Left ventricle myocardium inferior (tissue), 1 donor: ENCODE measurements around the gene SUMO1. TPM values are rescaled to one million over a fixed set of nuclear protein-coding genes. Genes with fewer than 3 reads are reported as not detected.

Experiments
- DNase-seq: peaks from one replicate; pipeline ENCODE4 v3.0.0-alpha.2; 2020
- H3K27ac ChIP-seq: fragments of 200-600 bp; replicated peaks from 2 replicates; pipeline ENCODE4 v1.8.0; 2021
- H3K27me3 ChIP-seq: fragments of 200-600 bp; 2 replicates; pipeline ENCODE4 v1.8.0; 2021; ENCODE audit warnings: low read depth
- H3K36me3 ChIP-seq: fragments of 200-600 bp; 2 replicates; pipeline ENCODE4 v1.8.0; 2021
- H3K4me1 ChIP-seq: fragments of 200-600 bp; 2 replicates; pipeline ENCODE4 v1.8.0; 2021
- H3K4me3 ChIP-seq: fragments of 200-600 bp; 2 replicates; pipeline ENCODE4 v1.8.0; 2021; ENCODE audit warnings: mild to moderate bottlenecking, moderate library complexity
- H3K9me3 ChIP-seq: fragments of 200-600 bp; replicated peaks from 2 replicates; pipeline ENCODE4 v1.8.0; 2021
- CTCF ChIP-seq: fragments of 200-600 bp; IDR thresholded peaks from 2 replicates; pipeline ENCODE4 v1.8.0; 2021; ENCODE audit warnings: antibody characterized with exemption, mild to moderate bottlenecking, borderline replicate concordance
- intact Hi-C: fragments of 100-400 bp; cut with micrococcal nuclease; formaldehyde crosslinking; loops from one replicate; pipeline ENCODE4 v1.11.0; 2022
- total RNA-seq: library from RNA; stranded (reverse); fragmentation: NEBNext Ultra II Directional; extraction: Animal tissue kit (Norgen Biotek cat#: 25700); gene quantifications from one replicate; pipeline ENCODE4 v1.2.1, GENCODE V29; 2021
- donor health status: DM: no; HTN: yes; CAD: no; lungs with severe emphysema.

SUMO1 gene
- total RNA-seq, 1 donor from 2014 or later, result 71.2 TPM

- no peak for DNase-seq
- no peak overlapping the region for H3K4me3 ChIP-seq
- no peaks in the 10 kb centered on the region for H3K9me3 ChIP-seq
- no peaks in the 10 kb centered on the region for H3K36me3 ChIP-seq
- H3K27me3 ChIP-seq, result no peaks in the 10 kb centered on the region
- TF ChIP-seq CTCF, result no peak
- no peaks in the 10 kb centered on the region for H3K4me1 ChIP-seq
- intact Hi-C loops, result no loop called here
- no peak overlapping the region for H3K27ac ChIP-seq
These were observed 53.2 kb downstream of the SUMO1 start for GRCh38 chr2:202185156-202185555.

GRCh38 chr2:202184557-202184956 lies 53.8 kb downstream of the SUMO1 start:
- Histone ChIP-seq H3K9me3 (no peaks in the 10 kb centered on the region), H3K27ac (no peak overlapping the region), H3K4me3 (no peak overlapping the region), H3K27me3 (no peaks in the 10 kb centered on the region), H3K36me3 (no peaks in the 10 kb centered on the region), H3K4me1 (no peaks in the 10 kb centered on the region)
- TF ChIP-seq CTCF, result no peak
- intact Hi-C loops, result no loop called here
- no peak for DNase-seq

- H3K27ac ChIP-seq, result no peak overlapping the region
- no peaks in the 10 kb centered on the region for H3K27me3 ChIP-seq
- peak; percentile 93 for TF ChIP-seq CTCF
- H3K36me3 ChIP-seq, result no peaks in the 10 kb centered on the region
- intact Hi-C loops, result loop anchor here (2.0 to 5.0 kb wide), 2 partner anchors 318 to 381 kb away; no protein-coding TSS in a partner anchor
- no peaks in the 10 kb centered on the region for H3K9me3 ChIP-seq
- DNase-seq, result no peak
- no peak overlapping the region for H3K4me3 ChIP-seq
- H3K4me1 ChIP-seq, result no peaks in the 10 kb centered on the region
These were observed 59.9 kb downstream of the SUMO1 start for GRCh38 chr2:202178346-202178958.

- intact Hi-C loops, result no loop called here
- H3K9me3 ChIP-seq, result no peaks in the 10 kb centered on the region
- DNase-seq, result no peak
- no peak overlapping the region for H3K27ac ChIP-seq
- no peak overlapping the region for H3K4me3 ChIP-seq
- no peak for TF ChIP-seq CTCF
- H3K27me3 ChIP-seq, result no peaks in the 10 kb centered on the region
- H3K36me3 ChIP-seq, result no peaks in the 10 kb centered on the region
- H3K4me1 ChIP-seq, result peaks cover 9% of the 10 kb centered on the region
These were observed 65.8 kb downstream of the SUMO1 start for GRCh38 chr2:202172439-202173211.

GRCh38 chr2:202171241-202171825 lies 67.1 kb downstream of the SUMO1 start:
- intact Hi-C loops, result no loop called here
- no peak for TF ChIP-seq CTCF
- H3K36me3 ChIP-seq, result no peaks in the 10 kb centered on the region
- H3K27me3 ChIP-seq, result no peaks in the 10 kb centered on the region
- peaks cover 9% of the 10 kb centered on the region for H3K4me1 ChIP-seq
- H3K9me3 ChIP-seq, result no peaks in the 10 kb centered on the region
- no peak for DNase-seq
- no peak overlapping the region for H3K27ac ChIP-seq
- peak overlapping the region; percentile 49 for H3K4me3 ChIP-seq
